ENCODE measurements around the gene IGFBP7. TPM values are rescaled to one million over a fixed set of nuclear protein-coding genes. Genes with fewer than 3 reads are reported as not detected.
A peak's percentile ranks its signal among the peaks of the same experiment; 100 is the strongest.

IGFBP7 gene
- total and polyA plus RNA-seq, 2 experiments from 2014 or later: 68.9 to 87.2 TPM

- Histone ChIP-seq H3K36me3 (peaks cover 3% of the 10 kb centered on the region), H3K27ac (no peak overlapping the region), H3K9me3 (ENCODE audit: low read depth) (no peaks in the 10 kb centered on the region), H3K4me1 (ENCODE audit: low read depth) (peaks cover 11% of the 10 kb centered on the region), H3K4me3 (no peak overlapping the region), H3K27me3 (no peaks in the 10 kb centered on the region)
- DNase-seq (ENCODE audit: low read depth in 1 of 2, low spot score in 1 of 2): peak in 1 of 2 donors; percentile 71
- TF ChIP-seq CTCF (IDR thresholded peaks at IDR 0.05; ENCODE audit: low read depth, low read length): no peak
Measured at GRCh38 chr4:56981795-56982201, 128.4 kb downstream of the IGFBP7 start.

Other genes starting within 250 kb of the IGFBP7 start
- gene REST, start 202.5 kb downstream of the IGFBP7 start, total RNA-seq: 38.4 and 66.1 TPM in 2 replicates
- 89.0 and 130 TPM in 2 replicates for gene REST, start 202.5 kb downstream of the IGFBP7 start, polyA plus RNA-seq
- gene NOA1, start 132.8 kb downstream of the IGFBP7 start, total RNA-seq: 21.7 and 32.8 TPM in 2 replicates
- 9.7 and 21.4 TPM in 2 replicates for gene NOA1, start 132.8 kb downstream of the IGFBP7 start, polyA plus RNA-seq
- gene POLR2B, start 131.5 kb downstream of the IGFBP7 start, total RNA-seq: 137 and 146 TPM in 2 replicates
- 65.8 and 95.2 TPM in 2 replicates for gene POLR2B, start 131.5 kb downstream of the IGFBP7 start, polyA plus RNA-seq